HEK293 (cell line): Measurements from ENCODE around the gene CLCNKB.

ENCODE experiments used
- CTCF ChIA-PET: fragments of 350-600 bp; formaldehyde crosslinking; extraction: SDS; loops from one replicate; lab custom pipeline; 2021; ENCODE audit warnings: antibody characterized with exemption; lab: Yijun Ruan, JAX
- POLR2A ChIA-PET: fragments of 300-600 bp; formaldehyde crosslinking; extraction: SDS; loops from one replicate; lab custom pipeline; 2020; ENCODE audit warnings: antibody characterized with exemption, inconsistent platforms; lab: Yijun Ruan, JAX
- H3K27ac ChIP-seq: fragments of 200-500 bp; sonication (Bioruptor generic); 2 replicates; pipeline ENCODE4 v1.5.1; 2014; ENCODE audit warnings: low read depth, low read length, control low read depth, inconsistent platforms; ENCODE audit errors: extremely low read depth
- H3K36me3 ChIP-seq, 2 experiments: fragments of 200-500 bp in 1 of 2; sonication (Bioruptor generic) in 1 of 2; 1 replicate in 1 of 2; 2 replicates in 1 of 2; pipeline ENCODE4 v1.5.1; 2014 to 2017; ENCODE audit warnings: inconsistent platforms in 2 of 2, low read length in 2 of 2; ENCODE audit not compliant: control insufficient read depth in 2 of 2, insufficient read depth in 1 of 2
- H3K4me1 ChIP-seq: fragments of 200-500 bp; sonication (Bioruptor generic); 2 replicates; pipeline ENCODE4 v1.5.1; 2014; ENCODE audit warnings: mild to moderate bottlenecking, low read length, inconsistent platforms; ENCODE audit not compliant: control insufficient read depth, insufficient read depth
- H3K4me3 ChIP-seq: 2 replicates; pipeline ENCODE4 v1.5.1; 2011; ENCODE audit warnings: low read depth, mild to moderate bottlenecking, control low read depth, low read length, moderate library complexity
- H3K9me3 ChIP-seq: fragments of 200-500 bp; sonication (Bioruptor generic); 2 replicates; pipeline ENCODE4 v1.5.1; 2014; ENCODE audit warnings: low read depth, low read length, inconsistent platforms; ENCODE audit not compliant: control insufficient read depth, insufficient read depth
- GLIS1 ChIP-seq: fragments of 450-650 bp; formaldehyde crosslinking; IDR thresholded peaks from 2 replicates; pipeline ENCODE4 v1.5.1; 2016; ENCODE audit warnings: missing biosample characterization, missing genetic modification characterization
- GLIS2 ChIP-seq: fragments of 450-650 bp; formaldehyde crosslinking; IDR thresholded peaks from 2 replicates; pipeline ENCODE4 v1.5.1; 2016; ENCODE audit warnings: missing biosample characterization, missing genetic modification characterization
- HOXC10 ChIP-seq: sonication (generic); formaldehyde crosslinking; IDR thresholded peaks from 2 replicates; pipeline ENCODE4 v1.8.1; 2023; ENCODE audit warnings: mild to moderate bottlenecking, missing genetic modification reagents
- HOXD13 ChIP-seq: sonication (generic); formaldehyde crosslinking; IDR thresholded peaks from 2 replicates; pipeline ENCODE4 v1.8.0; 2022; ENCODE audit warnings: missing genetic modification reagents, borderline replicate concordance
- IKZF3 ChIP-seq: fragments of 450-650 bp; IDR thresholded peaks from 2 replicates; pipeline ENCODE4 v1.5.0; 2018; ENCODE audit warnings: missing biosample characterization, mild to moderate bottlenecking, missing genetic modification characterization, moderate library complexity
- KLF9 ChIP-seq: fragments of 450-650 bp; formaldehyde crosslinking; IDR thresholded peaks from 2 replicates; pipeline ENCODE4 v1.5.1; 2016; ENCODE audit warnings: missing biosample characterization, missing genetic modification characterization, low read depth
- ZNF133 ChIP-seq: fragments of 450-650 bp; formaldehyde crosslinking; IDR thresholded peaks from 2 replicates; pipeline ENCODE4 v1.5.1; 2016; ENCODE audit warnings: missing biosample characterization, missing genetic modification characterization
- ZNF140 ChIP-seq: fragments of 450-650 bp; formaldehyde crosslinking; IDR thresholded peaks from 2 replicates; pipeline ENCODE4 v1.5.1; 2016; ENCODE audit warnings: missing biosample characterization, missing genetic modification characterization
- ZNF155 ChIP-seq: fragments of 450-650 bp; formaldehyde crosslinking; IDR thresholded peaks from 2 replicates; pipeline ENCODE4 v1.5.1; 2016; ENCODE audit warnings: missing biosample characterization, missing genetic modification characterization
- ZNF16 ChIP-seq: fragments of 450-650 bp; formaldehyde crosslinking; IDR thresholded peaks from 2 replicates; pipeline ENCODE4 v1.5.1; 2016; ENCODE audit warnings: low read depth, missing biosample characterization, missing genetic modification characterization
- ZNF184 ChIP-seq: fragments of 450-650 bp; IDR thresholded peaks from 2 replicates; pipeline ENCODE4 v1.5.1; 2018; ENCODE audit warnings: missing biosample characterization, mild to moderate bottlenecking, missing genetic modification characterization
- ZNF596 ChIP-seq: fragments of 450-650 bp; IDR thresholded peaks from 2 replicates; pipeline ENCODE4 v1.5.0; 2018; ENCODE audit warnings: missing biosample characterization, mild to moderate bottlenecking, missing genetic modification characterization, moderate library complexity
- ZNF610 ChIP-seq: fragments of 450-650 bp; formaldehyde crosslinking; IDR thresholded peaks from 2 replicates; pipeline ENCODE4 v1.5.1; 2016; ENCODE audit warnings: missing biosample characterization, missing genetic modification characterization, borderline replicate concordance
- ZNF768 ChIP-seq: fragments of 450-650 bp; formaldehyde crosslinking; IDR thresholded peaks from 2 replicates; pipeline ENCODE4 v1.5.1; 2018; ENCODE audit warnings: missing biosample characterization, mild to moderate bottlenecking, missing genetic modification characterization
- ZNF837 ChIP-seq: fragments of 450-650 bp; formaldehyde crosslinking; IDR thresholded peaks from 2 replicates; pipeline ENCODE4 v1.5.1; 2016; ENCODE audit warnings: missing biosample characterization, missing genetic modification characterization
- ZSCAN30 ChIP-seq: fragments of 450-650 bp; IDR thresholded peaks from 2 replicates; pipeline ENCODE4 v1.5.1; 2018; ENCODE audit warnings: missing biosample characterization, mild to moderate bottlenecking, missing genetic modification characterization, moderate library complexity
- TF ChIP-seq, protein P1 (sequence below): fragments of 450-650 bp; formaldehyde crosslinking; IDR thresholded peaks from 2 replicates; pipeline ENCODE4 v1.5.1; 2016; ENCODE audit warnings: missing biosample characterization, missing genetic modification characterization
- TF ChIP-seq, protein P2 (sequence below): fragments of 450-650 bp; formaldehyde crosslinking; IDR thresholded peaks from 2 replicates; pipeline ENCODE4 v1.5.1; 2016; ENCODE audit warnings: missing biosample characterization, missing genetic modification characterization
- TF ChIP-seq, protein P3 (sequence below): fragments of 450-650 bp; formaldehyde crosslinking; IDR thresholded peaks from 2 replicates; pipeline ENCODE4 v1.5.1; 2016; ENCODE audit warnings: missing biosample characterization, missing genetic modification characterization
- TF ChIP-seq, protein P4 (sequence below): fragments of 450-650 bp; formaldehyde crosslinking; IDR thresholded peaks from 2 replicates; pipeline ENCODE4 v1.5.1; 2016; ENCODE audit warnings: missing biosample characterization, missing genetic modification characterization
- TF ChIP-seq, protein P5 (sequence below): fragments of 450-650 bp; formaldehyde crosslinking; IDR thresholded peaks from 2 replicates; pipeline ENCODE4 v1.5.1; 2017; ENCODE audit warnings: missing biosample characterization, missing genetic modification characterization
- TF ChIP-seq, protein P6 (sequence below): fragments of 450-650 bp; formaldehyde crosslinking; IDR thresholded peaks from 2 replicates; pipeline ENCODE4 v1.5.1; 2017; ENCODE audit warnings: missing biosample characterization, missing genetic modification characterization

Gene CLCNKB

DNA sequence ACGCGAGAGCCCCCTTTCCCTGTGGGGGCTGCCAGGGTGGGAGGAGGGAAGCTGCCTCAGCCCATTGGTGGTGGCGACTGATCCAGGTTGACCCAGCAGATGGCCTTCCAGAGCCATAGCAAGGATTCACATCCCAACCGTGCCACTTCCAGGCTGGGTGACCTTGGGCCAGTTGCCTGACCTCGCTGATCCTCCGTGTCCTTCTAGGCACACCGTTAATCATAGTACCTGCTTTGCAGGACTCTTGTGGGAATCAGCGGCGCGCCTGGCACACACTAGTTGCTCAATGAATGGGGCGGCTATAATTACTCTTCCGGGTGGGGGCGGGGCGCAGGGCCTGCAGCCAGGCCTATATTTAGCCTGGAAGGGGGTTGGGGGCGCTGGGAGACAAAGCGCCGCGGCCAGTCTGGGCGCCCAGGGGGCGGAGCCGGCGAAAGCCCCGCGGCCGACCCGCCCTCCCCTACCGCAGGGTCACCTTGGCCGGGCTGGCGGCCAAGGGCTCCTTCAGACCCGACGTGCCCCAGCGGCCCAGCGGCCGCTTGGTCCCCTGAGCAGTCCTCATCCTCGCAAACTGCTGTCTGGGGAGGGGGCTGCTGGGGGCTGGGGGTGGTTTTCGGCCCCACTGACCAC is 30.9 kb upstream of the CLCNKB start:
- no peak overlapping the region for H3K27ac ChIP-seq
- H3K4me1 ChIP-seq = no peaks in the 10 kb centered on the region
- H3K36me3 ChIP-seq = no peaks in the 10 kb centered on the region
- CTCF ChIA-PET = interaction anchor here (0.6 to 1.5 kb wide), 2 partner anchors 171 to 191 kb away, joined by 3 to 4 read pairs; no protein-coding TSS in a partner anchor
- TF ChIP-seq, protein P1, sequence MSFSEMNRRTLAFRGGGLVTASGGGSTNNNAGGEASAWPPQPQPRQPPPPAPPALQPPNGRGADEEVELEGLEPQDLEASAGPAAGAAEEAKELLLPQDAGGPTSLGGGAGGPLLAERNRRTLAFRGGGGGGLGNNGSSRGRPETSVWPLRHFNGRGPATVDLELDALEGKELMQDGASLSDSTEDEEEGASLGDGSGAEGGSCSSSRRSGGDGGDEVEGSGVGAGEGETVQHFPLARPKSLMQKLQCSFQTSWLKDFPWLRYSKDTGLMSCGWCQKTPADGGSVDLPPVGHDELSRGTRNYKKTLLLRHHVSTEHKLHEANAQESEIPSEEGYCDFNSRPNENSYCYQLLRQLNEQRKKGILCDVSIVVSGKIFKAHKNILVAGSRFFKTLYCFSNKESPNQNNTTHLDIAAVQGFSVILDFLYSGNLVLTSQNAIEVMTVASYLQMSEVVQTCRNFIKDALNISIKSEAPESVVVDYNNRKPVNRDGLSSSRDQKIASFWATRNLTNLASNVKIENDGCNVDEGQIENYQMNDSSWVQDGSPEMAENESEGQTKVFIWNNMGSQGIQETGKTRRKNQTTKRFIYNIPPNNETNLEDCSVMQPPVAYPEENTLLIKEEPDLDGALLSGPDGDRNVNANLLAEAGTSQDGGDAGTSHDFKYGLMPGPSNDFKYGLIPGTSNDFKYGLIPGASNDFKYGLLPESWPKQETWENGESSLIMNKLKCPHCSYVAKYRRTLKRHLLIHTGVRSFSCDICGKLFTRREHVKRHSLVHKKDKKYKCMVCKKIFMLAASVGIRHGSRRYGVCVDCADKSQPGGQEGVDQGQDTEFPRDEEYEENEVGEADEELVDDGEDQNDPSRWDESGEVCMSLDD = no peak
- TF ChIP-seq ZNF140 (tag by site-specific recombination) (no peak), ZSCAN30 (tag by site-specific recombination) (no peak), ZNF155 (tag by site-specific recombination) (no peak)
- no peak overlapping the region for H3K4me3 ChIP-seq
- POLR2A ChIA-PET = no interaction called here
- H3K9me3 ChIP-seq = no peaks in the 10 kb centered on the region

DNA sequence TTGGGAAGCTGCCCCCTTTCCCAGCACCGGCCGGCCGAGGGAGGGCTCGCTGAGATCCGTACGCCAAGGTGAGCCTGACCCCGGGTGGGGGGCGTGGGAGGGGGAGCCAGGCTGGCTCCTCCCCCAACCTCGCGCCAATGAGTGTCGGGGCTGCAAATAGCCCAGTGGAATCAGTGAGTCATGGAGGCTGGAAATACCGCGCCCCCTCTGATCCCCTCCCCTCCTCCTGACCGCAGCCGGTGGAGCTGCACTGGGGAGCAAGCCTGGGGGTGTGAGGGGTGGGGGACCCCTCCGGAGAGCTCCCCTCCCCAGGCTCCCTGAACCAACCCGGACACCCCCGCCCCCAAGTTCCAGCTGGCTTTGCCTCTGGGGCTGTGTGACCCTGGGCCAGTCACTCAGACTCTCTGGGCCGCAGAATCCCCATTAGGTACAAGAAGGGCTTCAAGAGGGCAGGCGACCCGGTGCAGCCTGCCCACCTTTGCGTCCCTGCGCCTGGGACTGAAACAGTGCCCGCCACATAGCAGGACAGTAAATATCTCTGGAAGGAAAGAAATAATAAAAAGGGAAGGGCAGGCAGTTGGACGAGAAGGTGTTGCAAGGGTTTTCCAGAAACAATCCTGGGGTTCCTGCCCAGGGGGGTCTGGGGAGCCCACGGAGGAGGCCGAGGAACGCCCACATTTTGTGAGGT is 30.2 kb upstream of the CLCNKB start:
- Histone ChIP-seq H3K4me3 (no peak overlapping the region), H3K9me3 (no peaks in the 10 kb centered on the region), H3K36me3 (no peaks in the 10 kb centered on the region), H3K4me1 (no peaks in the 10 kb centered on the region), H3K27ac (no peak overlapping the region)
- ChIA-PET CTCF (interaction anchor here (0.7 to 1.5 kb wide), 2 partner anchors 190 to 222 kb away, joined by 3 read pairs; no protein-coding TSS in a partner anchor), POLR2A (no interaction called here)
- TF ChIP-seq ZNF16 (tag by site-specific recombination) = no peak
- no peak for TF ChIP-seq KLF9 (tag by site-specific recombination)
- TF ChIP-seq ZNF596 = no peak
- TF ChIP-seq ZNF133 (tag by site-specific recombination) = no peak
- TF ChIP-seq ZNF610 (tag by site-specific recombination) = no peak
- TF ChIP-seq IKZF3 (tag by site-specific recombination) = no peak
- TF ChIP-seq, protein P2, sequence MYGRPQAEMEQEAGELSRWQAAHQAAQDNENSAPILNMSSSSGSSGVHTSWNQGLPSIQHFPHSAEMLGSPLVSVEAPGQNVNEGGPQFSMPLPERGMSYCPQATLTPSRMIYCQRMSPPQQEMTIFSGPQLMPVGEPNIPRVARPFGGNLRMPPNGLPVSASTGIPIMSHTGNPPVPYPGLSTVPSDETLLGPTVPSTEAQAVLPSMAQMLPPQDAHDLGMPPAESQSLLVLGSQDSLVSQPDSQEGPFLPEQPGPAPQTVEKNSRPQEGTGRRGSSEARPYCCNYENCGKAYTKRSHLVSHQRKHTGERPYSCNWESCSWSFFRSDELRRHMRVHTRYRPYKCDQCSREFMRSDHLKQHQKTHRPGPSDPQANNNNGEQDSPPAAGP (tag by site-specific recombination) = no peak
- TF ChIP-seq HOXD13 (CRISPR knock-in tag) = no peak
- TF ChIP-seq, protein P3, sequence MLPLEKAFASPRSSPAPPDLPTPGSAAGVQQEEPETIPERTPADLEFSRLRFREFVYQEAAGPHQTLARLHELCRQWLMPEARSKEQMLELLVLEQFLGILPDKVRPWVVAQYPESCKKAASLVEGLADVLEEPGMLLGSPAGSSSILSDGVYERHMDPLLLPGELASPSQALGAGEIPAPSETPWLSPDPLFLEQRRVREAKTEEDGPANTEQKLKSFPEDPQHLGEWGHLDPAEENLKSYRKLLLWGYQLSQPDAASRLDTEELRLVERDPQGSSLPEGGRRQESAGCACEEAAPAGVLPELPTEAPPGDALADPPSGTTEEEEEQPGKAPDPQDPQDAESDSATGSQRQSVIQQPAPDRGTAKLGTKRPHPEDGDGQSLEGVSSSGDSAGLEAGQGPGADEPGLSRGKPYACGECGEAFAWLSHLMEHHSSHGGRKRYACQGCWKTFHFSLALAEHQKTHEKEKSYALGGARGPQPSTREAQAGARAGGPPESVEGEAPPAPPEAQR (tag by site-specific recombination) = no peak
- TF ChIP-seq HOXC10 (CRISPR knock-in tag) = no peak
- 0 out of 2 replicates have a peak, but pooled peaks have one; percentile 17 for TF ChIP-seq ZNF768 (tag by site-specific recombination)
- TF ChIP-seq ZNF184 (tag by site-specific recombination) = no peak
- TF ChIP-seq GLIS2 (tag by site-specific recombination) = 0 out of 2 replicates have a peak, but pooled peaks have one; percentile 12
- TF ChIP-seq, protein P4, sequence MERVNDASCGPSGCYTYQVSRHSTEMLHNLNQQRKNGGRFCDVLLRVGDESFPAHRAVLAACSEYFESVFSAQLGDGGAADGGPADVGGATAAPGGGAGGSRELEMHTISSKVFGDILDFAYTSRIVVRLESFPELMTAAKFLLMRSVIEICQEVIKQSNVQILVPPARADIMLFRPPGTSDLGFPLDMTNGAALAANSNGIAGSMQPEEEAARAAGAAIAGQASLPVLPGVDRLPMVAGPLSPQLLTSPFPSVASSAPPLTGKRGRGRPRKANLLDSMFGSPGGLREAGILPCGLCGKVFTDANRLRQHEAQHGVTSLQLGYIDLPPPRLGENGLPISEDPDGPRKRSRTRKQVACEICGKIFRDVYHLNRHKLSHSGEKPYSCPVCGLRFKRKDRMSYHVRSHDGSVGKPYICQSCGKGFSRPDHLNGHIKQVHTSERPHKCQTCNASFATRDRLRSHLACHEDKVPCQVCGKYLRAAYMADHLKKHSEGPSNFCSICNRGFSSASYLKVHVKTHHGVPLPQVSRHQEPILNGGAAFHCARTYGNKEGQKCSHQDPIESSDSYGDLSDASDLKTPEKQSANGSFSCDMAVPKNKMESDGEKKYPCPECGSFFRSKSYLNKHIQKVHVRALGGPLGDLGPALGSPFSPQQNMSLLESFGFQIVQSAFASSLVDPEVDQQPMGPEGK (tag by site-specific recombination) = peak; percentile 28; the same call in 1 of the 2 replicates
- no peak for TF ChIP-seq GLIS1 (tag by site-specific recombination)
- no peak for TF ChIP-seq ZNF837 (tag by site-specific recombination)
- TF ChIP-seq, protein P5, sequence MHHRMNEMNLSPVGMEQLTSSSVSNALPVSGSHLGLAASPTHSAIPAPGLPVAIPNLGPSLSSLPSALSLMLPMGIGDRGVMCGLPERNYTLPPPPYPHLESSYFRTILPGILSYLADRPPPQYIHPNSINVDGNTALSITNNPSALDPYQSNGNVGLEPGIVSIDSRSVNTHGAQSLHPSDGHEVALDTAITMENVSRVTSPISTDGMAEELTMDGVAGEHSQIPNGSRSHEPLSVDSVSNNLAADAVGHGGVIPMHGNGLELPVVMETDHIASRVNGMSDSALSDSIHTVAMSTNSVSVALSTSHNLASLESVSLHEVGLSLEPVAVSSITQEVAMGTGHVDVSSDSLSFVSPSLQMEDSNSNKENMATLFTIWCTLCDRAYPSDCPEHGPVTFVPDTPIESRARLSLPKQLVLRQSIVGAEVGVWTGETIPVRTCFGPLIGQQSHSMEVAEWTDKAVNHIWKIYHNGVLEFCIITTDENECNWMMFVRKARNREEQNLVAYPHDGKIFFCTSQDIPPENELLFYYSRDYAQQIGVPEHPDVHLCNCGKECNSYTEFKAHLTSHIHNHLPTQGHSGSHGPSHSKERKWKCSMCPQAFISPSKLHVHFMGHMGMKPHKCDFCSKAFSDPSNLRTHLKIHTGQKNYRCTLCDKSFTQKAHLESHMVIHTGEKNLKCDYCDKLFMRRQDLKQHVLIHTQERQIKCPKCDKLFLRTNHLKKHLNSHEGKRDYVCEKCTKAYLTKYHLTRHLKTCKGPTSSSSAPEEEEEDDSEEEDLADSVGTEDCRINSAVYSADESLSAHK (tag by site-specific recombination) = no peak
- TF ChIP-seq, protein P6, sequence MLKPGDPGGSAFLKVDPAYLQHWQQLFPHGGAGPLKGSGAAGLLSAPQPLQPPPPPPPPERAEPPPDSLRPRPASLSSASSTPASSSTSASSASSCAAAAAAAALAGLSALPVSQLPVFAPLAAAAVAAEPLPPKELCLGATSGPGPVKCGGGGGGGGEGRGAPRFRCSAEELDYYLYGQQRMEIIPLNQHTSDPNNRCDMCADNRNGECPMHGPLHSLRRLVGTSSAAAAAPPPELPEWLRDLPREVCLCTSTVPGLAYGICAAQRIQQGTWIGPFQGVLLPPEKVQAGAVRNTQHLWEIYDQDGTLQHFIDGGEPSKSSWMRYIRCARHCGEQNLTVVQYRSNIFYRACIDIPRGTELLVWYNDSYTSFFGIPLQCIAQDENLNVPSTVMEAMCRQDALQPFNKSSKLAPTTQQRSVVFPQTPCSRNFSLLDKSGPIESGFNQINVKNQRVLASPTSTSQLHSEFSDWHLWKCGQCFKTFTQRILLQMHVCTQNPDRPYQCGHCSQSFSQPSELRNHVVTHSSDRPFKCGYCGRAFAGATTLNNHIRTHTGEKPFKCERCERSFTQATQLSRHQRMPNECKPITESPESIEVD (tag by site-specific recombination) = no peak
